ENCODE results near the gene DHX38.

Gene DHX38

GRCh38 chr16:72129976-72130656 lies 36.5 kb downstream of the DHX38 start:
- POLR2A ChIA-PET, result no interaction called here
- DNase-seq (ENCODE audit: extremely low spot score), result no peak
- CTCF ChIA-PET, result interaction anchor here (0.6 kb wide), 2 partner anchors 15 to 354 kb away, joined by 3 to 4 read pairs; no protein-coding TSS in a partner anchor
- TF ChIP-seq BHLHE40 (IDR thresholded peaks at IDR 0.05; ENCODE audit: borderline replicate concordance), result no peak
- TF ChIP-seq L3MBTL2 (conservative IDR thresholded peaks at IDR 0.05), result no peak

- ChIA-PET CTCF (interaction anchor here (0.6 kb wide), 1 partner anchor 353 kb away, joined by 3 read pairs; no protein-coding TSS in a partner anchor), POLR2A (no interaction called here)
- TF ChIP-seq PKNOX1 (IDR thresholded peaks at IDR 0.05), result no peak
- TF ChIP-seq FOXM1 (IDR thresholded peaks at IDR 0.05; ENCODE audit: borderline replicate concordance), result no peak
- no peak for TF ChIP-seq L3MBTL2 (conservative IDR thresholded peaks at IDR 0.05)
- no peak for TF ChIP-seq BHLHE40 (IDR thresholded peaks at IDR 0.05; ENCODE audit: borderline replicate concordance)
- no peak for TF ChIP-seq LEF1 (IDR thresholded peaks at IDR 0.05; ENCODE audit: borderline replicate concordance)
- no peak for TF ChIP-seq SUZ12 (IDR thresholded peaks at IDR 0.05)
- TF ChIP-seq HDGF (IDR thresholded peaks at IDR 0.05; ENCODE audit: borderline replicate concordance), result no peak
- TF ChIP-seq TARDBP (IDR thresholded peaks at IDR 0.05), result no peak
- no peak for TF ChIP-seq FOXA1 (IDR thresholded peaks at IDR 0.05)
- no peak for TF ChIP-seq CTBP1 (IDR thresholded peaks at IDR 0.05; ENCODE audit: borderline replicate concordance)
- no peak for TF ChIP-seq SP1 (IDR thresholded peaks at IDR 0.05)
- TF ChIP-seq ARNT (IDR thresholded peaks at IDR 0.05), result no peak
- no peak for TF ChIP-seq ZNF384 (IDR thresholded peaks at IDR 0.05)
- TF ChIP-seq FOXK2 (IDR thresholded peaks at IDR 0.05), result no peak
- TF ChIP-seq ELF4 (IDR thresholded peaks at IDR 0.05), result no peak
- DNase-seq (ENCODE audit: extremely low spot score), result no peak
Observed at GRCh38 chr16:72131036-72131435, 37.4 kb downstream of the DHX38 start.

- no peak for DNase-seq (ENCODE audit: extremely low spot score)
Observed at GRCh38 chr16:72132726-72133125, 39.1 kb downstream of the DHX38 start.

GRCh38 chr16:72134507-72134906 lies 40.9 kb downstream of the DHX38 start:
- TF ChIP-seq L3MBTL2 (conservative IDR thresholded peaks at IDR 0.05) (no peak), FOXA1 (IDR thresholded peaks at IDR 0.05) (no peak), NFRKB (IDR thresholded peaks at IDR 0.05) (no peak), HDGF (IDR thresholded peaks at IDR 0.05; ENCODE audit: borderline replicate concordance) (no peak), FOXM1 (IDR thresholded peaks at IDR 0.05; ENCODE audit: borderline replicate concordance) (no peak), LEF1 (IDR thresholded peaks at IDR 0.05; ENCODE audit: borderline replicate concordance) (no peak), CTBP1 (IDR thresholded peaks at IDR 0.05; ENCODE audit: borderline replicate concordance) (no peak), ZNF384 (IDR thresholded peaks at IDR 0.05) (no peak)
- POLR2A ChIA-PET, result no interaction called here
- no peak for DNase-seq (ENCODE audit: extremely low spot score)
- CTCF ChIA-PET, result no interaction called here

More at GRCh38 chr16:72132726-72133125, 39.1 kb downstream of the DHX38 start:
- TF ChIP-seq SUZ12 (IDR thresholded peaks at IDR 0.05), result no peak
- no peak for TF ChIP-seq ZNF384 (IDR thresholded peaks at IDR 0.05)
- no peak for TF ChIP-seq FOXM1 (IDR thresholded peaks at IDR 0.05; ENCODE audit: borderline replicate concordance)
- no peak for TF ChIP-seq FOXK2 (IDR thresholded peaks at IDR 0.05)
- no peak for TF ChIP-seq FOXA1 (IDR thresholded peaks at IDR 0.05)
- no peak for TF ChIP-seq TARDBP (IDR thresholded peaks at IDR 0.05)
- no peak for TF ChIP-seq L3MBTL2 (conservative IDR thresholded peaks at IDR 0.05)
- TF ChIP-seq ELF4 (IDR thresholded peaks at IDR 0.05), result no peak
- no peak for TF ChIP-seq ARNT (IDR thresholded peaks at IDR 0.05)
- no peak for TF ChIP-seq HDGF (IDR thresholded peaks at IDR 0.05; ENCODE audit: borderline replicate concordance)
- TF ChIP-seq BHLHE40 (IDR thresholded peaks at IDR 0.05; ENCODE audit: borderline replicate concordance), result no peak
- no peak for TF ChIP-seq PKNOX1 (IDR thresholded peaks at IDR 0.05)
- TF ChIP-seq CTBP1 (IDR thresholded peaks at IDR 0.05; ENCODE audit: borderline replicate concordance), result no peak
- no peak for TF ChIP-seq NFRKB (IDR thresholded peaks at IDR 0.05)
- TF ChIP-seq SP1 (IDR thresholded peaks at IDR 0.05), result no peak
- TF ChIP-seq LEF1 (IDR thresholded peaks at IDR 0.05; ENCODE audit: borderline replicate concordance), result no peak
- CTCF ChIA-PET, result no interaction called here
- POLR2A ChIA-PET, result no interaction called here

GRCh38 chr16:72137380-72138063 lies 43.9 kb downstream of the DHX38 start:
- ChIA-PET POLR2A (no interaction called here), CTCF (no interaction called here)
- DNase-seq (ENCODE audit: extremely low spot score), result no peak
- TF ChIP-seq SP1 (IDR thresholded peaks at IDR 0.05) (no peak), L3MBTL2 (conservative IDR thresholded peaks at IDR 0.05) (no peak), BHLHE40 (IDR thresholded peaks at IDR 0.05; ENCODE audit: borderline replicate concordance) (no peak), TARDBP (IDR thresholded peaks at IDR 0.05) (no peak), ARNT (IDR thresholded peaks at IDR 0.05) (no peak), HDGF (IDR thresholded peaks at IDR 0.05; ENCODE audit: borderline replicate concordance) (no peak), FOXA1 (IDR thresholded peaks at IDR 0.05) (no peak), CTBP1 (IDR thresholded peaks at IDR 0.05; ENCODE audit: borderline replicate concordance) (no peak), FOXK2 (IDR thresholded peaks at IDR 0.05) (no peak), NFRKB (IDR thresholded peaks at IDR 0.05) (no peak), LEF1 (IDR thresholded peaks at IDR 0.05; ENCODE audit: borderline replicate concordance) (no peak), ELF4 (IDR thresholded peaks at IDR 0.05) (no peak), SUZ12 (IDR thresholded peaks at IDR 0.05) (no peak), FOXM1 (IDR thresholded peaks at IDR 0.05; ENCODE audit: borderline replicate concordance) (no peak), PKNOX1 (IDR thresholded peaks at IDR 0.05) (no peak), ZNF384 (IDR thresholded peaks at IDR 0.05) (no peak)
